AG04449 (cell line): ENCODE measurements around the gene TMEM164.

Experiments used
- CTCF ChIA-PET: fragments of 350-600 bp; formaldehyde crosslinking; extraction: SDS; loops from one replicate; lab custom pipeline; 2021; ENCODE audit warnings: antibody characterized with exemption; lab: Yijun Ruan, JAX
- POLR2A ChIA-PET: fragments of 400-600, 350-600 bp; formaldehyde crosslinking; extraction: SDS; loops from one replicate; lab custom pipeline; 2020; ENCODE audit warnings: antibody characterized with exemption, inconsistent platforms; lab: Yijun Ruan, JAX
- DNase-seq: peaks from one replicate; pipeline ENCODE4 v3.0.0-alpha.2; 2010; ENCODE audit warnings: low read depth, low spot score
- H3K4me3 ChIP-seq: 2 replicates; pipeline ENCODE4 v1.5.1; 2011; ENCODE audit warnings: low read depth, mild to moderate bottlenecking, control low read depth, low read length
- CTCF ChIP-seq: IDR thresholded peaks from one replicate; pipeline ENCODE4 v1.5.1; 2011; ENCODE audit warnings: mild to moderate bottlenecking, moderate library complexity, low read length, control low read depth, inconsistent platforms; ENCODE audit not compliant: insufficient read depth; ENCODE audit errors: missing control alignments

The TMEM164 gene

GRCh38 chrX:110162867-110163266 lies 160.0 kb downstream of the TMEM164 start:
- H3K4me3 ChIP-seq: no peak overlapping the region
- no peak for DNase-seq
- ChIA-PET CTCF (interaction anchor here (1.5 to 21.2 kb wide), 3 partner anchors 16 to 251 kb away, joined by 3 to 970 read pairs (median 5); no protein-coding TSS in a partner anchor), POLR2A (no interaction called here)
- no peak for TF ChIP-seq CTCF

- DNase-seq: no peak
- no peak for TF ChIP-seq CTCF
- ChIA-PET CTCF (interaction anchor here (1.5 to 21.2 kb wide), 3 partner anchors 17 to 250 kb away, joined by 3 to 970 read pairs (median 5); no protein-coding TSS in a partner anchor), POLR2A (no interaction called here)
- no peak overlapping the region for H3K4me3 ChIP-seq
Observed at GRCh38 chrX:110163488-110163887, 160.6 kb downstream of the TMEM164 start.

- ChIA-PET CTCF (interaction anchor here (0.8 to 21.2 kb wide), 8 partner anchors 12 to 245 kb away, joined by 3 to 970 read pairs (median 4); no protein-coding TSS in a partner anchor), POLR2A (no interaction called here)
- no peak overlapping the region for H3K4me3 ChIP-seq
- TF ChIP-seq CTCF: peak; percentile 55
- DNase-seq: no peak
Observed at GRCh38 chrX:110167952-110168451, 165.1 kb downstream of the TMEM164 start.

GRCh38 chrX:110168585-110168984 lies 165.7 kb downstream of the TMEM164 start:
- no peak overlapping the region for H3K4me3 ChIP-seq
- ChIA-PET POLR2A (no interaction called here), CTCF (interaction anchor here (0.8 to 21.2 kb wide), 7 partner anchors 12 to 245 kb away, joined by 3 to 970 read pairs (median 3); no protein-coding TSS in a partner anchor)
- peak; percentile 49 for DNase-seq
- no peak for TF ChIP-seq CTCF

- CTCF ChIA-PET: interaction anchor here (21.2 kb wide), 1 partner anchor 243 kb away, joined by 970 read pairs; no protein-coding TSS in a partner anchor
- POLR2A ChIA-PET: no interaction called here
Observed at GRCh38 chrX:110170029-110170428, 167.1 kb downstream of the TMEM164 start.

More at GRCh38 chrX:110170029-110170428, 167.1 kb downstream of the TMEM164 start:
- no peak overlapping the region for H3K4me3 ChIP-seq
- no peak for DNase-seq
- no peak for TF ChIP-seq CTCF
